ENCODE results near the gene EN2. TPM values are rescaled to one million over a fixed set of nuclear protein-coding genes. Genes with fewer than 3 reads are reported as not detected.

The EN2 gene
- total RNA-seq, 1 donor from 2014 or later, result not detected

DNA sequence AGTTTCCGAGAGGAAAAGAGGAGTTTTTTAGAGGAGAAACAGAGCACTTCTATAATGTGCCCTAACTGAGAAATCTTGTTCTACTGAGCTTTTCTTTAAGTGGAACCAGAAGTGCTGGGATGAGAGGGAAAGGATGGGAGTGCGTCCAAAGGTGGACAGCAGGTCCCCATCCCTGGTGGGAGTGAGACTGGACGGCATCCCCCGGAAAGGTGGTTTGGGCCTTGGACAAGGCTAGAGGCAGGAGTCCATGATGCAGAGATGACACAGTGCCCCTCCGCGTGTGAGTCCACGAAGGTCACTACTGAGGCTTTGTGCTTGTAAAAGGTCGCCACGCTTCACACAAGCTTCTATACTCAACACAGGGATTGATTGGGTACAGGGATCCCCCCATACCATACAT lies 6.1 kb upstream of the EN2 start:
- no peak for DNase-seq (ENCODE audit: low read depth)
- TF ChIP-seq, protein P1, sequence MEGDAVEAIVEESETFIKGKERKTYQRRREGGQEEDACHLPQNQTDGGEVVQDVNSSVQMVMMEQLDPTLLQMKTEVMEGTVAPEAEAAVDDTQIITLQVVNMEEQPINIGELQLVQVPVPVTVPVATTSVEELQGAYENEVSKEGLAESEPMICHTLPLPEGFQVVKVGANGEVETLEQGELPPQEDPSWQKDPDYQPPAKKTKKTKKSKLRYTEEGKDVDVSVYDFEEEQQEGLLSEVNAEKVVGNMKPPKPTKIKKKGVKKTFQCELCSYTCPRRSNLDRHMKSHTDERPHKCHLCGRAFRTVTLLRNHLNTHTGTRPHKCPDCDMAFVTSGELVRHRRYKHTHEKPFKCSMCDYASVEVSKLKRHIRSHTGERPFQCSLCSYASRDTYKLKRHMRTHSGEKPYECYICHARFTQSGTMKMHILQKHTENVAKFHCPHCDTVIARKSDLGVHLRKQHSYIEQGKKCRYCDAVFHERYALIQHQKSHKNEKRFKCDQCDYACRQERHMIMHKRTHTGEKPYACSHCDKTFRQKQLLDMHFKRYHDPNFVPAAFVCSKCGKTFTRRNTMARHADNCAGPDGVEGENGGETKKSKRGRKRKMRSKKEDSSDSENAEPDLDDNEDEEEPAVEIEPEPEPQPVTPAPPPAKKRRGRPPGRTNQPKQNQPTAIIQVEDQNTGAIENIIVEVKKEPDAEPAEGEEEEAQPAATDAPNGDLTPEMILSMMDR (conservative IDR thresholded peaks at IDR 0.05; ENCODE audit: low read depth, low read length), result no peak

DNA sequence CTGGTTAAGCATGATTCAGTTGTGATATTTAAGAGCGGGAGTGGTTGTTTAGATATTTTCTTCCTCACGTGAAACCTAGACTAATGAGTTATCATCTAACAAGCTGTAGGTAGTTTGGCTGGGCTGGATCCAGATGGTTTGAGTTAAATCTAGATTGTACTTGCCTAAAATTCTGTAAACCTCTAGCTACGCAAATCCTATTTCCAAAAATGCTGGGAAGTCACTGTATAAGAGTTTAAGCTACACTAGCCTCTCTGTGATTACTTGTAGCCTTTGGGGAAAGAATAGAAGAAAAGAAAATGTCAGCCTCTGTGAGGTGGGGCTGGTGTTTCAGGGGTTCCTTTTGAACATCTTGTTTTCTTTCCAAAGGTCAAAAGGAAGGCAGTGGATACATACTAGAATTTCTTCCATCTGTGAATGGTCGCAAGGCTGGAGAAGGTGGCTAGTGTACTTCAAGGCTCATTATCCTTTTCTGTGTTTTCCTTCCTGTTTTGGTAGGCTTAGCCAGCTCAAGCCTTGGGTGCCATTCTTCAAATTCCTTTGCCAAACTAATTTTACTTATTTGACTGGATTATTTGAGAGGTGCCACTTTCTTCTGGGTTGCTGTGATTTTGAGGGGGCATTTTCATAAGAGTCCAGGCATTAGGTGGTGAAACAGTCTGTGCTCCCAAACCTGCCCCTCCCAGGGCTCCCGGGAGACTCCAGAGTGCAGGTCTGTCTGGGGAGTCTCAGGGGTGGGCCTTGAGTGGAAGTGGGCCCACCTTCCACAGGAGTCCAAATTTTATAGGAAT lies 5.2 kb upstream of the EN2 start:
- TF ChIP-seq, protein P1 (conservative IDR thresholded peaks at IDR 0.05; ENCODE audit: low read depth, low read length), result no peak

More for the DNA sequence above, 6.1 kb upstream of the EN2 start:
- H3K4me3 ChIP-seq (ENCODE audit: low read depth, low read length), result no peak overlapping the region

DNA sequence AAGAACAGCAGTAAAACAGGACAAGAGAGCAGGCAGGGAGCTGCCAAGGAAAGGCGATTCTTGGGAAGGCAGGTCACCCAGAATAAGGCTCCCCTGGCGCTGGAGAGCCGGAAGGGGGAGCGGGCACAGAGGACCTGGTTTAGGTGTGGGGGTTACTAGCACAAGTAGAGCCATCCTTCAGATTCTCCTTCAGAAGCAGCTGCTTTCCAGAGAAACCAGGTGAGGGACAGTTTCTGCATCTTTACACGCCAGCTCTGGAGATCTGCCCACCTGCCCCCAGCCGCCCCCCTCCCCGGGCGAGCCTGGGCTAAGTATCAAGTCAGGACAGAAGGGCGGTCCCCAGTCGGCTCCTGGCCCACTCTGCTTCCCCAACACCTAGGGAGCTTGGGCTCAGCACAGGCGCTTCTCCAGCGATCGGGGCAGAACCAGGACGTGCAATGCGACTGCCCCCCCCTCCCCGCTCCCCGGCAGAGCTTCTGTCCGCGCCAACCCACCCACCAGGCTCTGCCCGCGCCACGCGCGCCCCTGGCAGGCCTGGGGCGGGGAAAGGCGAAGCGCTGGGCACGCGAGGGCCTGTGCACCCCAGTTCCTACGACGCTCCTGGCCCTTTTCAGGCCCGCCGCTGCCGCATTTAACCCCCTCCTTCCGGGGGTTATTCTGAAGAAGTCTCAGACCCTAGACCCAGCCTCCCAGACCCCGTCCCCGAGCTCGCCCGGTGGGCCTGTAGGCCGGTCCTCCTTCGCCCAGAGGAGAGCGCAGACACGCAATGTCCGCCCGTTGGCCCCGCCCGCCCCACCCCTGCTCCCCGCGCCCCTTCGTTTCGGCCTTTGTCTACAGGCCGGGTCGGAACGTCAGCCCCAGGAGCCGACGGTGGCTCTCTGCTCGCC lies 4.4 kb upstream of the EN2 start:
- DNase-seq (ENCODE audit: low read depth), result no peak
- TF ChIP-seq, protein P1 (conservative IDR thresholded peaks at IDR 0.05; ENCODE audit: low read depth, low read length), result no peak
- H3K4me3 ChIP-seq (ENCODE audit: low read depth, low read length), result no peak overlapping the region

More for the DNA sequence above, 5.2 kb upstream of the EN2 start:
- no peak for DNase-seq (ENCODE audit: low read depth)
- no peak overlapping the region for H3K4me3 ChIP-seq (ENCODE audit: low read depth, low read length)

DNA sequence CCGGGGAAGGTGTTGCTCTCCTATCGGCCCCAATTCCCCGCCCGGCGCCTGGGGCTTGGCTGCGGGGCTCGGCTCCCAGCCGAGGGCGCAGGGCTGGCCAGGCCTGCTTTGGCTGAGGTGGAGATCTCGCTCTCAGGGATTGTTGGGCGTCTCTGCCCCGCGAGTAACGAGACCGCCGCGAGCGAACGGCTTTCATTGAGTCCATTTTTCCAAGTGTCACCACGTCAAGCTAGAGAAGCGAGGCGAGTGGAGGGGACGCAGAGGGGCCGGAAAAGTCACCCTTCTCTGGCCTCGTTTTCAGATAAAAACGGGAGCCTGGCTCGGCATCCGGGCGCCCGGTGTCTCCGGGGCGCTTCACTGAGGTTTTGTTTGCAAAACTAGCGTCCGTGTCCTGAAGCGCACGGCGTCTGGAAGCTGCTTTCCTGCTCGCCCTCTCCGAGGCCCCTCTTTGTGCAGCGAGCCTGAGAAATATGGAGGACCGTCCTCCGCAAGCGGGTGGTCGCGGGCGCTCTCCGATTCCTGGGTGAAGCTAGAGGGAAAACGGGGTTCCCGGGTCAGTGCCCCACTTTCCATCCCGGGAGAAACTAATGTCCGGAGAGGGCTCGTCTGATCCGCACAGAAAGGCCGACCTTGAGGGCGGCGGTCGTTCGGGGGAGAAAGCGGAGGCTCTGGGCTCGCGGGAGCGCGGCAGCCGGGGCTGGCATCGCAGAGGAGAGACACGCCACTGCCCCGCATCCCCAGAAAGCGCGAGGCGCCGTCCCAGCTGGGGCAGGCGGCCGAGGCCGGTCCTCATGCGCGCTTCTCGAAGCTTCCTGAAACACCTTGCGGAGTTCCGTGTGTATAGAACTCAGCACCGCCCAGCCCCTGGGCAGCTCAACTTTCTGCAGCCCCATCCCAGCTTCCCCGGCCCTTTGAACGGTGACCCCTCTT lies 3.5 kb upstream of the EN2 start:
- TF ChIP-seq, protein P1 (conservative IDR thresholded peaks at IDR 0.05; ENCODE audit: low read depth, low read length), result no peak
- no peak overlapping the region for H3K4me3 ChIP-seq (ENCODE audit: low read depth, low read length)
- no peak for DNase-seq (ENCODE audit: low read depth)

DNA sequence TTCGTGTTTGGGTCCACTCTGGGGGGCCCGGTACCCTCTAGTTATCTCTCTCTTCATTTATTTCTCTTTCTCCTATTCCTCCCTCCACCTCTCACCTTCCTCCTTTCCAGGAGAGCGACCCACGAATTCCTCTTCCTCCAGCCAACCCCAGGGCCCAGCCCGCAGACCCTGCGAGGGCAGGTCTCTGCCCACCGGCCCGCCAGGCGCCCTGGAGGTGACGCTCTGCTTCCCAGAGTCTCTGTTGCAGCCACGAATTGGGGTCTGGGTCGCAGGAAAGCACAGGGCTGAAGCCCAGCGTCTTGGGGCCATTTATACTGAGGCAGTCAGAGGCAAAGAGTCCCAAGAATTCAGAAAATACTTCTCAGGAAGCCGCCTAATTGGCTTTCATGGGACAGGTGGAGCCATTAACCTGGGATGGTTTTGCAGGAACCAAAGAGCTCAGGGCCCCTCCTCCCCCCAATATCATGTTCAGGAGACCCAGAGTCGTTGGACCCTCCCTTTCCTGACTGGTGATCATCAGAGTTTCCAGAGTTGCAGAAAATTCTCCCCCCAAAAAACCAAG lies 2.7 kb upstream of the EN2 start:
- no peak for DNase-seq (ENCODE audit: low read depth)
- TF ChIP-seq, protein P1 (conservative IDR thresholded peaks at IDR 0.05; ENCODE audit: low read depth, low read length), result no peak
- no peak overlapping the region for H3K4me3 ChIP-seq (ENCODE audit: low read depth, low read length)
